H1 (cell line): ENCODE results near the gene ENOX2. TPM values are rescaled to one million over a fixed set of nuclear protein-coding genes. Genes with fewer than 3 reads are reported as not detected.

ENCODE experiments used
- CTCF ChIA-PET: fragments of 300-600 bp; sonication (Branson Sonifier 250); formaldehyde crosslinking; loops from one replicate; lab custom pipeline; 2021; ENCODE audit not compliant: partially characterized antibody; lab: Charles Lee
- POLR2A ChIA-PET: fragments of 300-600 bp; sonication (Branson Sonifier 250); formaldehyde crosslinking; loops from one replicate; lab custom pipeline; 2021; ENCODE audit warnings: inconsistent platforms; ENCODE audit not compliant: partially characterized antibody; lab: Charles Lee
- DNase-seq, 2 experiments: peaks; one replicate each; pipeline versions ENCODE4 v3.0.0 to v3.0.0-alpha.2; 2010 to 2022; ENCODE audit warnings: low spot score in 2 of 2, low read depth in 1 of 2, mixed read lengths in 1 of 2
- FAIRE-seq: peaks from 2 replicates; lab custom pipeline; 2011; peaks lifted over from hg19 to GRCh38; lab: Jason Lieb, UNC
- H2AFZ ChIP-seq: 2 replicates; pipeline ENCODE4 v1.8.1; 2012; ENCODE audit warnings: low read length, inconsistent platforms
- H2AK5ac ChIP-seq: 2 replicates; pipeline ENCODE4 v1.6.1; 2013; ENCODE audit warnings: low read depth, low read length
- H2BK120ac ChIP-seq: replicated peaks from 2 replicates; pipeline ENCODE3; 2013; ENCODE audit warnings: low read depth, low read length, inconsistent platforms
- H2BK12ac ChIP-seq: 2 replicates; pipeline ENCODE4 v1.6.1; 2013; ENCODE audit warnings: low read depth, low read length
- H2BK15ac ChIP-seq: 2 replicates; pipeline ENCODE4 v1.6.1; 2013; ENCODE audit warnings: low read length
- H2BK20ac ChIP-seq: 2 replicates; pipeline ENCODE4 v1.6.1; 2013; ENCODE audit warnings: low read length
- H2BK5ac ChIP-seq: 2 replicates; pipeline ENCODE4 v1.6.1; 2013; ENCODE audit warnings: low read depth, low read length
- H3K14ac ChIP-seq: 2 replicates; pipeline ENCODE4 v1.6.1; 2013; ENCODE audit warnings: inconsistent platforms; ENCODE audit not compliant: insufficient read length
- H3K18ac ChIP-seq: 2 replicates; pipeline ENCODE4 v1.6.1; 2013; ENCODE audit warnings: low read length; ENCODE audit errors: extremely low read depth
- H3K23ac ChIP-seq: 2 replicates; pipeline ENCODE4 v1.6.1; 2013; ENCODE audit warnings: inconsistent platforms; ENCODE audit not compliant: insufficient read length
- H3K23me2 ChIP-seq: 2 replicates; pipeline ENCODE4 v1.6.1; 2013; ENCODE audit warnings: low read depth, low read length
- H3K27ac ChIP-seq: 2 replicates; pipeline ENCODE4 v1.6.1; 2011; ENCODE audit warnings: low read depth, low read length, inconsistent platforms
- H3K27me3 ChIP-seq, 4 experiments: replicated peaks in 1 of 4; 1 replicate in 1 of 4; 2 replicates in 3 of 4; pipeline versions ENCODE4 v1.6.1 to v1.8.1; 2011 to 2013; ENCODE audit warnings: low read length in 3 of 4, mild to moderate bottlenecking in 3 of 4, inconsistent platforms in 2 of 4, mixed read lengths in 2 of 4, moderate library complexity in 1 of 4; ENCODE audit not compliant: control insufficient read depth in 3 of 4, insufficient read depth in 3 of 4; ENCODE audit errors: extremely low read depth in 1 of 4
- H3K36me3 ChIP-seq, 4 experiments: 2 replicates each; pipeline versions ENCODE4 v1.6.1 to v1.8.1; 2011 to 2013; ENCODE audit warnings: mild to moderate bottlenecking in 4 of 4, low read length in 3 of 4, moderate library complexity in 2 of 4, control low read depth in 1 of 4, inconsistent platforms in 1 of 4; ENCODE audit not compliant: insufficient read depth in 4 of 4, control insufficient read depth in 2 of 4
- H3K4ac ChIP-seq: replicated peaks from 2 replicates; pipeline ENCODE3; 2013; ENCODE audit warnings: low read length, low read depth, mixed read lengths, inconsistent platforms; ENCODE audit not compliant: insufficient read length
- H3K4me1 ChIP-seq, 4 experiments: replicated peaks in 1 of 4; 1 replicate in 1 of 4; 2 replicates in 3 of 4; pipeline versions ENCODE4 v1.6.1 to v1.8.1; 2011 to 2013; ENCODE audit warnings: low read length in 3 of 4, inconsistent platforms in 2 of 4, mixed read lengths in 1 of 4; ENCODE audit not compliant: insufficient read depth in 4 of 4, control insufficient read depth in 3 of 4
- H3K4me2 ChIP-seq, 2 experiments: 2 replicates each; pipeline versions ENCODE4 v1.6.1 to v1.8.1; 2011 to 2013; ENCODE audit warnings: low read depth in 2 of 2, low read length in 2 of 2, control low read depth in 1 of 2, inconsistent platforms in 1 of 2, mild to moderate bottlenecking in 1 of 2; ENCODE audit not compliant: insufficient read depth in 1 of 2
- H3K4me3 ChIP-seq, 4 experiments: fragments of 200-600, 300-600 bp in 1 of 4; sonication (generic), shearing (Covaris generic), sonication (Bioruptor Twin) in 1 of 4; 2 replicates each; pipeline versions ENCODE4 v1.5.1 to v1.8.1; 2011 to 2016; ENCODE audit warnings: low read length in 4 of 4, low read depth in 3 of 4, control low read depth in 2 of 4, inconsistent platforms in 2 of 4, mild to moderate bottlenecking in 2 of 4, mixed read lengths in 1 of 4, moderate library complexity in 1 of 4; ENCODE audit not compliant: insufficient read depth in 2 of 4; ENCODE audit errors: extremely low read depth in 1 of 4
- H3K56ac ChIP-seq: replicated peaks from 2 replicates; pipeline ENCODE3; 2013; ENCODE audit warnings: low read depth, mild to moderate bottlenecking, mixed read lengths, low read length, inconsistent platforms; ENCODE audit not compliant: insufficient read length
- H3K79me1 ChIP-seq: 2 replicates; pipeline ENCODE4 v1.6.1; 2013; ENCODE audit warnings: low read depth, low read length, control low read depth
- H3K79me2 ChIP-seq, 2 experiments: 2 replicates each; pipeline versions ENCODE4 v1.6.1 to v1.8.1; 2012 to 2013; ENCODE audit warnings: low read length in 2 of 2, mild to moderate bottlenecking in 2 of 2, inconsistent platforms in 1 of 2; ENCODE audit not compliant: insufficient read depth in 2 of 2, control insufficient read depth in 1 of 2
- H3K9ac ChIP-seq, 4 experiments: replicated peaks in 1 of 4; 1 replicate in 1 of 4; 2 replicates in 3 of 4; pipeline versions ENCODE4 v1.6.1 to v1.8.1; 2011 to 2013; ENCODE audit warnings: low read depth in 3 of 4, low read length in 3 of 4, control low read depth in 2 of 4, mild to moderate bottlenecking in 2 of 4, moderate library complexity in 2 of 4, inconsistent platforms in 1 of 4; ENCODE audit errors: extremely low read depth in 1 of 4
- H3K9me3 ChIP-seq, 2 experiments: 2 replicates each; pipeline versions ENCODE4 v1.6.1 to v1.8.1; 2012 to 2013; ENCODE audit warnings: mild to moderate bottlenecking in 2 of 2, moderate library complexity in 2 of 2, control low read depth in 1 of 2, inconsistent platforms in 1 of 2, low read depth in 1 of 2, low read length in 1 of 2, mixed read lengths in 1 of 2; ENCODE audit not compliant: insufficient read depth in 2 of 2
- H4K20me1 ChIP-seq, 2 experiments: replicated peaks in 1 of 2; 2 replicates each; pipeline versions ENCODE3 to v1.8.1; 2011 to 2013; ENCODE audit warnings: inconsistent platforms in 2 of 2, low read length in 2 of 2, mild to moderate bottlenecking in 1 of 2; ENCODE audit not compliant: insufficient read depth in 2 of 2, control insufficient read depth in 1 of 2
- H4K5ac ChIP-seq: 2 replicates; pipeline ENCODE4 v1.6.1; 2013; ENCODE audit warnings: low read length, low read depth, mixed read lengths, inconsistent platforms; ENCODE audit not compliant: insufficient read length
- H4K8ac ChIP-seq: 2 replicates; pipeline ENCODE4 v1.8.0; 2013; ENCODE audit warnings: mild to moderate bottlenecking, moderate library complexity, low read length, inconsistent platforms; ENCODE audit not compliant: insufficient read depth; ENCODE audit errors: extremely low read depth
- H4K91ac ChIP-seq: replicated peaks from 2 replicates; pipeline ENCODE3; 2013; ENCODE audit warnings: low read length, mixed read lengths, inconsistent platforms; ENCODE audit not compliant: insufficient read length
- CBX8 ChIP-seq: fragments of 300-800, 300-1000 bp; sonication (generic); IDR thresholded peaks from 2 replicates; pipeline ENCODE4 v1.7.1; 2016; ENCODE audit warnings: low read depth, low read length, borderline replicate concordance
- CTBP2 ChIP-seq: IDR thresholded peaks from 2 replicates; pipeline ENCODE4 v1.7.0; 2011; ENCODE audit warnings: borderline replicate concordance, mild to moderate bottlenecking, moderate library complexity, mixed read lengths, low read length; ENCODE audit not compliant: insufficient read depth, insufficient read length
- EZH2 ChIP-seq: fragments of 200-600 bp; sonication (generic); IDR thresholded peaks from 2 replicates; pipeline ENCODE4 v1.7.1; 2012; ENCODE audit warnings: low read depth, mild to moderate bottlenecking, moderate library complexity, low read length, inconsistent platforms; ENCODE audit not compliant: severe bottlenecking
- GABPA ChIP-seq: IDR thresholded peaks from 2 replicates; pipeline ENCODE4 v1.6.1; 2011; ENCODE audit warnings: mild to moderate bottlenecking, low read length, moderate library complexity, borderline replicate concordance; ENCODE audit not compliant: insufficient read depth
- KDM1A ChIP-seq: fragments of 200-600, 300-600 bp; sonication (generic); IDR thresholded peaks from 2 replicates; pipeline ENCODE4 v1.7.1; 2016; ENCODE audit warnings: mild to moderate bottlenecking, low read length, borderline replicate concordance
- KDM4A ChIP-seq: IDR thresholded peaks from one replicate; pipeline ENCODE4 v1.7.1; 2012; ENCODE audit warnings: low read depth, mild to moderate bottlenecking, moderate library complexity, low read length, inconsistent platforms; ENCODE audit not compliant: severe bottlenecking
- KDM5A ChIP-seq: fragments of 200-600 bp; IDR thresholded peaks from 2 replicates; pipeline ENCODE4 v1.7.1; 2012; ENCODE audit warnings: mild to moderate bottlenecking, low read length, inconsistent platforms, mixed read lengths
- MAFK ChIP-seq: IDR thresholded peaks from 2 replicates; pipeline ENCODE4 v1.6.1; 2012; ENCODE audit warnings: low read depth, mild to moderate bottlenecking, improper control_type of control experiment, low read length
- NRF1 ChIP-seq: IDR thresholded peaks from 2 replicates; pipeline ENCODE4 v1.6.1; 2011; ENCODE audit warnings: mild to moderate bottlenecking, low read depth, low read length, improper control_type of control experiment
- RBBP5 ChIP-seq: IDR thresholded peaks from 2 replicates; pipeline ENCODE4 v1.7.1; 2012; ENCODE audit warnings: low read depth, mild to moderate bottlenecking, inconsistent platforms, low read length, moderate library complexity, borderline replicate concordance
- RXRA ChIP-seq: IDR thresholded peaks from 2 replicates; pipeline ENCODE4 v1.6.1; 2011; ENCODE audit warnings: low read depth, mild to moderate bottlenecking, low read length, moderate library complexity; ENCODE audit not compliant: insufficient read depth
- SIN3A ChIP-seq, 2 experiments: IDR thresholded peaks in 1 of 2; conservative IDR thresholded peaks in 1 of 2; 2 replicates each; pipeline ENCODE4 v1.6.1; 2011 to 2012; ENCODE audit warnings: low read length in 2 of 2, improper control_type of control experiment in 1 of 2, low read depth in 1 of 2, mild to moderate bottlenecking in 1 of 2
- SP1 ChIP-seq: IDR thresholded peaks from 2 replicates; pipeline ENCODE4 v1.6.1; 2011; ENCODE audit warnings: low read depth, low read length
- SP4 ChIP-seq: IDR thresholded peaks from 2 replicates; pipeline ENCODE4 v1.6.1; 2012; ENCODE audit warnings: low read length, inconsistent platforms
- SRF ChIP-seq: IDR thresholded peaks from 2 replicates; pipeline ENCODE4 v1.6.1; 2011; ENCODE audit warnings: mild to moderate bottlenecking, low read depth, low read length, moderate library complexity
- TAF1 ChIP-seq: IDR thresholded peaks from 2 replicates; pipeline ENCODE4 v1.6.1; 2011; ENCODE audit warnings: mild to moderate bottlenecking, low read depth, low read length
- polyA plus RNA-seq, 7 experiments: library from polyadenylated mRNA; depleted of rRNA in 3 of 7; stranded (reverse) in 5 of 7; unstranded in 2 of 7; fragments of >200 nt in 5 of 7; fragments of 200-250 nt in 2 of 7; gene quantifications; 1 replicate in 5 of 7; 2 replicates in 1 of 7; 4 replicates in 1 of 7; pipeline versions ENCODE4 v1.2.1 to v1.2.3, GENCODE V29; 2011 to 2013; ENCODE audit warnings: missing spikeins in 2 of 7, mixed read lengths in 2 of 7
- total RNA-seq: library from RNA; stranded (reverse); fragmentation: NEBNext Ultra II Directional; extraction: Animal tissue kit (Norgen Biotek cat#: 25700); gene quantifications from 2 replicates; pipeline ENCODE4 v1.2.1, GENCODE V29; 2021

The ENOX2 gene
- total and polyA plus RNA-seq, 2 of the 8 experiments (the other 6 are each of a cell fraction or from before 2014, with no cell fraction given) = 4.5 to 12.3 TPM

- no peak for FAIRE-seq
- POLR2A ChIA-PET = no interaction called here
- H2BK20ac ChIP-seq = no peak overlapping the region
- TF ChIP-seq KDM1A (no peak), RBBP5 (no peak), CTBP2 (no peak), TAF1 (no peak), CBX8 (no peak), SP4 (no peak), MAFK (no peak), SP1 (no peak), GABPA (no peak), EZH2 (no peak), RXRA (no peak), KDM5A (no peak), KDM4A (no peak), SRF (no peak), SIN3A (conservative IDR thresholded peaks at IDR 0.05 in 1 of 2, IDR thresholded peaks at IDR 0.05 in 1 of 2; ENCODE audit: low read depth in 1 of 2, low read length in 2 of 2) (no peak), NRF1 (no peak)
These were observed 202.4 kb downstream of the ENOX2 start for GRCh38 chrX:130700629-130701028.

More at GRCh38 chrX:130700629-130701028, 202.4 kb downstream of the ENOX2 start:
- Histone ChIP-seq H2AFZ (no peak overlapping the region), H2BK12ac (no peak overlapping the region), H4K91ac (no peak overlapping the region), H3K18ac (no peak overlapping the region), H3K4me2 (no peak overlapping the region), H3K14ac (no peak overlapping the region), H3K4ac (no peak overlapping the region), H3K79me1 (no peaks in the 10 kb centered on the region), H3K27ac (no peak overlapping the region), H3K79me2 (no peaks in the 10 kb centered on the region), H3K23ac (no peak overlapping the region), H4K8ac (no peak overlapping the region), H4K20me1 (no peaks in the 10 kb centered on the region), H4K5ac (no peak overlapping the region), H3K9ac (no peak overlapping the region), H3K4me1 (no peaks in the 10 kb centered on the region), H2BK15ac (no peak overlapping the region), H3K23me2 (no peaks in the 10 kb centered on the region), H2AK5ac (no peak overlapping the region), H3K27me3 (no peaks in the 10 kb centered on the region), H3K36me3 (no peaks in the 10 kb centered on the region), H3K4me3 (no peak overlapping the region), H3K56ac (no peak overlapping the region), H3K9me3 (no peaks in the 10 kb centered on the region), H2BK120ac (no peak overlapping the region), H2BK5ac (no peak overlapping the region)
- no peak for DNase-seq
- CTCF ChIA-PET = interaction anchor here (1.5 kb wide), 1 partner anchor 216 kb away, joined by 4 read pairs; no protein-coding TSS in a partner anchor
